GM12878 (cell line): Measurements from ENCODE around the gene ZNF627. TPM values are rescaled to one million over a fixed set of nuclear protein-coding genes. Genes with fewer than 3 reads are reported as not detected.

Source experiments
- ASH2L ChIP-seq: fragments of 300-600, 200-600 bp; sonication (generic); IDR thresholded peaks from 2 replicates; pipeline ENCODE4 v1.6.1; 2017; ENCODE audit warnings: low read depth, mild to moderate bottlenecking, borderline replicate concordance
- CREM ChIP-seq: IDR thresholded peaks from 2 replicates; pipeline ENCODE4 v1.6.1; 2014; ENCODE audit warnings: antibody characterized with exemption, low read depth
- DPF2 ChIP-seq: fragments of 450-650 bp; IDR thresholded peaks from 2 replicates; pipeline ENCODE4 v1.6.1; 2017; ENCODE audit warnings: mild to moderate bottlenecking
- GABPA ChIP-seq: IDR thresholded peaks from 2 replicates; pipeline ENCODE4 v1.6.1; 2014; ENCODE audit warnings: antibody characterized with exemption, low read depth, mild to moderate bottlenecking, inconsistent platforms
- HDAC6 ChIP-seq: fragments of 200-600 bp; sonication (generic); IDR thresholded peaks from one replicate; pipeline ENCODE4 v1.8.0; 2017; ENCODE audit warnings: antibody characterized with exemption; ENCODE audit not compliant: unreplicated experiment
- HDGF ChIP-seq: fragments of 450-650 bp; IDR thresholded peaks from 2 replicates; pipeline ENCODE4 v1.6.1; 2016; ENCODE audit warnings: antibody characterized with exemption
- IKZF1 ChIP-seq: fragments of 450-650 bp; conservative IDR thresholded peaks from 2 replicates; pipeline ENCODE4 v1.6.1; 2017; ENCODE audit warnings: antibody characterized with exemption, mild to moderate bottlenecking
- KAT2A ChIP-seq: conservative IDR thresholded peaks from 2 replicates; pipeline ENCODE4 v1.6.1; 2011; ENCODE audit warnings: low read depth, low read length; ENCODE audit not compliant: control insufficient read depth
- MEF2A ChIP-seq: IDR thresholded peaks from 2 replicates; pipeline ENCODE4 v1.6.1; 2011; ENCODE audit warnings: low read depth, mild to moderate bottlenecking, low read length, moderate library complexity; ENCODE audit not compliant: insufficient read depth
- MYC ChIP-seq: IDR thresholded peaks from 2 replicates; pipeline ENCODE4 v1.6.1; 2011; ENCODE audit warnings: mild to moderate bottlenecking, low read length, moderate library complexity, inconsistent platforms; ENCODE audit not compliant: insufficient read depth, insufficient replicate concordance, insufficient read length, severe bottlenecking
- NBN ChIP-seq: fragments of 450-650 bp; IDR thresholded peaks from 2 replicates; pipeline ENCODE4 v1.6.1; 2016
- NR2C1 ChIP-seq: fragments of 450-650 bp; IDR thresholded peaks from 2 replicates; pipeline ENCODE4 v1.6.1; 2017; ENCODE audit warnings: antibody characterized with exemption, mild to moderate bottlenecking, moderate library complexity
- NR2C2 ChIP-seq: IDR thresholded peaks from 2 replicates; pipeline ENCODE4 v1.6.1; 2011; ENCODE audit warnings: borderline replicate concordance, low read depth; ENCODE audit not compliant: control insufficient read depth, insufficient read length
- POU2F2 ChIP-seq: IDR thresholded peaks from 3 replicates; pipeline ENCODE4 v1.6.1; 2011; ENCODE audit warnings: low read depth, mild to moderate bottlenecking, low read length, borderline replicate concordance
- RBBP5 ChIP-seq: fragments of 200-600 bp; sonication (generic); conservative IDR thresholded peaks from 2 replicates; pipeline ENCODE4 v1.6.1; 2016
- RELA ChIP-seq: fragments of 450-650 bp; IDR thresholded peaks from 2 replicates; pipeline ENCODE4 v1.8.0; 2014; ENCODE audit warnings: borderline replicate concordance; ENCODE audit not compliant: partially characterized antibody
- SMAD5 ChIP-seq: IDR thresholded peaks from 2 replicates; pipeline ENCODE4 v1.6.1; 2016; ENCODE audit warnings: antibody characterized with exemption, low read depth
- SREBF2 ChIP-seq: IDR thresholded peaks from 2 replicates; pipeline ENCODE4 v1.6.1; 2012; ENCODE audit warnings: mild to moderate bottlenecking, low read length
- STAT1 ChIP-seq: fragments of 450-650 bp; conservative IDR thresholded peaks from 2 replicates; pipeline ENCODE4 v1.6.1; 2014; ENCODE audit warnings: antibody characterized with exemption, mild to moderate bottlenecking
- ZBED1 ChIP-seq: IDR thresholded peaks from 2 replicates; pipeline ENCODE4 v1.6.1; 2016; ENCODE audit warnings: borderline replicate concordance
- ZNF217 ChIP-seq: fragments of 450-650 bp; IDR thresholded peaks from 2 replicates; pipeline ENCODE4 v1.6.1; 2017; ENCODE audit warnings: antibody characterized with exemption, mild to moderate bottlenecking
- ZNF24 ChIP-seq: fragments of 450-650 bp; IDR thresholded peaks from 2 replicates; pipeline ENCODE4 v1.6.1; 2017; ENCODE audit warnings: antibody characterized with exemption, mild to moderate bottlenecking
- ZNF384 ChIP-seq: IDR thresholded peaks from 2 replicates; pipeline ENCODE4 v1.6.1; 2012; ENCODE audit warnings: low read depth, mild to moderate bottlenecking, low read length, improper control_type of control experiment, borderline replicate concordance
- ZNF622 ChIP-seq: fragments of 450-650 bp; IDR thresholded peaks from 2 replicates; pipeline ENCODE4 v1.6.1; 2017; ENCODE audit warnings: mild to moderate bottlenecking, inconsistent platforms
- polyA plus RNA-seq, 11 experiments: library from polyadenylated mRNA; depleted of rRNA in 4 of 11; unstranded in 6 of 11; stranded (reverse) in 5 of 11; fragments of >200 nt; fragmentation: Nextera tagmentation in 4 of 11; fragmentation: Illumina TruSeq in 1 of 11; extraction: Ambion mirVana in 4 of 11; extraction: Trizol in 1 of 11; gene quantifications; 1 replicate in 1 of 11; 2 replicates in 10 of 11; pipeline versions ENCODE4 v1.2.1 to v1.2.3, GENCODE V29; 2011 to 2016; ENCODE audit warnings: inconsistent platforms in 2 of 11, missing spikeins in 2 of 11, low read depth in 1 of 11
- total RNA-seq, 4 experiments: library from RNA; depleted of rRNA in 3 of 4; stranded (reverse); fragments of >200 nt in 3 of 4; fragmentation: Illumina TruSeq in 1 of 4; extraction: Trizol in 1 of 4; gene quantifications; 2 replicates each; pipeline versions ENCODE4 v1.2.1 to v1.2.3, GENCODE V29; 2013 to 2021
- TF ChIP-seq, protein P1 (sequence below): IDR thresholded peaks from 2 replicates; pipeline ENCODE4 v1.6.1; 2011; ENCODE audit warnings: borderline replicate concordance, low read depth, mild to moderate bottlenecking, moderate library complexity, low read length; ENCODE audit not compliant: insufficient read depth, poor library complexity, severe bottlenecking
- TF ChIP-seq, protein P2 (sequence below): fragments of 450-650 bp; IDR thresholded peaks from 2 replicates; pipeline ENCODE4 v1.6.1; 2018; ENCODE audit warnings: mild to moderate bottlenecking, low read depth, moderate library complexity; ENCODE audit not compliant: partially characterized antibody
- TF ChIP-seq, protein P3 (sequence below): IDR thresholded peaks from 2 replicates; pipeline ENCODE4 v1.6.1; 2011; ENCODE audit warnings: low read depth, low read length, improper control_type of control experiment, borderline replicate concordance

The ZNF627 gene
- total and polyA plus RNA-seq, 10 of the 15 experiments (the other 5 are each of a cell fraction or from before 2014, with no cell fraction given): 5.1 to 13.7 (median 10.2) TPM

DNA sequence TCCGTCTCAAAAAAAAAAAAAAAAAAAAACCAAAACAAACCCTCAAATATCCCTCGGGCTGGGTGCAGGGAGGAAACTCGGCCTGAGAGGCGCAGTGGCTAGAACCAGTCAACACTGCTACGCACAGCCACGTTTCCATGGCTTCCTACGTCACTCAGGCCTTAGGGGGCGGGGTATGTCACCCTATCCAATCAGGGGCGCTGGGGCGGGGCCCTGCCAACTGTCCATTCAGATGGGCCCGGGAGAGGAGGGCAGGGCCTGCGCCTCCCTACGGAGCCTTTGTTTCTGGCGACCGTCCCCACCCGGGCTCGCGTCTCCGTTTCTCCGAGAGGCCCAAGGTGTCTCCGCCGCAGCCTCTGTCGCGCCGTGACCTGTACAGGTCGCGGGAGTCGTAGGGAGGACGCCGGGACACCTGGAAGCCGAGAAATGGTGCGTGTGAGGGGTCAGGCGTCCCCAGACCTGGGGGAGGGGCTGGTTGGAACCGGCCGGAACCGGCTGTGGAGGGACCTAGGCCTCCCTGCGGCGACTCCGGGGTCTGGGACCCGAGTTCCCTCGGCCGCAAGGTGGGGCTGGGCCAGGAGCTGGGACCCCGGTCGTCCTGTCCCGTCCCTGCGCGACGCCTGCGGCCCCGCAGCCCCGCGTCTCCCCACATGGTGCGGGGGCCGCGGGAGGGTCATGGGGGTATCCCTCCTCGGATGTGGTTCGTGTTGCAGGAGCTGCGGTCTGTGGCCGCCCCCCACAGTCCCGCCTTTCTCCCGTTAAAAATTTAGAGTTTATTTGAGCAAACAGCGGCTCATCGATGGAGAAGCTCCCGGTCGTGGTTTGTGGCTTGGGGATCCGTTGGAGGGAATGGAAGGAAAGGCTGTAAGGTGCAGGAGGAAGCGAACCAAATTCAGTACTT lies at the start of gene ZNF627 (continued):
- TF ChIP-seq, protein P1, sequence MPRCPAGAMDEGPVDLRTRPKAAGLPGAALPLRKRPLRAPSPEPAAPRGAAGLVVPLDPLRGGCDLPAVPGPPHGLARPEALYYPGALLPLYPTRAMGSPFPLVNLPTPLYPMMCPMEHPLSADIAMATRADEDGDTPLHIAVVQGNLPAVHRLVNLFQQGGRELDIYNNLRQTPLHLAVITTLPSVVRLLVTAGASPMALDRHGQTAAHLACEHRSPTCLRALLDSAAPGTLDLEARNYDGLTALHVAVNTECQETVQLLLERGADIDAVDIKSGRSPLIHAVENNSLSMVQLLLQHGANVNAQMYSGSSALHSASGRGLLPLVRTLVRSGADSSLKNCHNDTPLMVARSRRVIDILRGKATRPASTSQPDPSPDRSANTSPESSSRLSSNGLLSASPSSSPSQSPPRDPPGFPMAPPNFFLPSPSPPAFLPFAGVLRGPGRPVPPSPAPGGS: peak; percentile 40
- TF ChIP-seq, protein P2, sequence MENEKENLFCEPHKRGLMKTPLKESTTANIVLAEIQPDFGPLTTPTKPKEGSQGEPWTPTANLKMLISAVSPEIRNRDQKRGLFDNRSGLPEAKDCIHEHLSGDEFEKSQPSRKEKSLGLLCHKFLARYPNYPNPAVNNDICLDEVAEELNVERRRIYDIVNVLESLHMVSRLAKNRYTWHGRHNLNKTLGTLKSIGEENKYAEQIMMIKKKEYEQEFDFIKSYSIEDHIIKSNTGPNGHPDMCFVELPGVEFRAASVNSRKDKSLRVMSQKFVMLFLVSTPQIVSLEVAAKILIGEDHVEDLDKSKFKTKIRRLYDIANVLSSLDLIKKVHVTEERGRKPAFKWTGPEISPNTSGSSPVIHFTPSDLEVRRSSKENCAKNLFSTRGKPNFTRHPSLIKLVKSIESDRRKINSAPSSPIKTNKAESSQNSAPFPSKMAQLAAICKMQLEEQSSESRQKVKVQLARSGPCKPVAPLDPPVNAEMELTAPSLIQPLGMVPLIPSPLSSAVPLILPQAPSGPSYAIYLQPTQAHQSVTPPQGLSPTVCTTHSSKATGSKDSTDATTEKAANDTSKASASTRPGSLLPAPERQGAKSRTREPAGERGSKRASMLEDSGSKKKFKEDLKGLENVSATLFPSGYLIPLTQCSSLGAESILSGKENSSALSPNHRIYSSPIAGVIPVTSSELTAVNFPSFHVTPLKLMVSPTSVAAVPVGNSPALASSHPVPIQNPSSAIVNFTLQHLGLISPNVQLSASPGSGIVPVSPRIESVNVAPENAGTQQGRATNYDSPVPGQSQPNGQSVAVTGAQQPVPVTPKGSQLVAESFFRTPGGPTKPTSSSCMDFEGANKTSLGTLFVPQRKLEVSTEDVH: no peak
- TF ChIP-seq SMAD5 (peak; percentile 90), ZNF24 (no peak), ZNF622 (no peak), ZNF384 (peak; percentile 88), NR2C1 (no peak), MYC (no peak), ZNF217 (no peak), ZBED1 (no peak), DPF2 (peak; percentile 83), GABPA (no peak), NR2C2 (no peak), ASH2L (no peak), MEF2A (0 out of 2 replicates have a peak, but pooled peaks have one; percentile 14), HDAC6 (peak; percentile 53), KAT2A (no peak), NBN (peak; percentile 93), SREBF2 (no peak), IKZF1 (peak; percentile 83), POU2F2 (peak; percentile 83), RELA (no peak), CREM (peak; percentile 85), STAT1 (no peak), HDGF (peak; percentile 92; the same call in 1 of the 2 replicates), RBBP5 (no peak)
- TF ChIP-seq, protein P3, sequence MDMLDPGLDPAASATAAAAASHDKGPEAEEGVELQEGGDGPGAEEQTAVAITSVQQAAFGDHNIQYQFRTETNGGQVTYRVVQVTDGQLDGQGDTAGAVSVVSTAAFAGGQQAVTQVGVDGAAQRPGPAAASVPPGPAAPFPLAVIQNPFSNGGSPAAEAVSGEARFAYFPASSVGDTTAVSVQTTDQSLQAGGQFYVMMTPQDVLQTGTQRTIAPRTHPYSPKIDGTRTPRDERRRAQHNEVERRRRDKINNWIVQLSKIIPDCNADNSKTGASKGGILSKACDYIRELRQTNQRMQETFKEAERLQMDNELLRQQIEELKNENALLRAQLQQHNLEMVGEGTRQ: no peak
